ENCODE data around the gene SFXN5. TPM values are rescaled to one million over a fixed set of nuclear protein-coding genes. Genes with fewer than 3 reads are reported as not detected.

SFXN5 gene
- total RNA-seq, 1 donor from 2014 or later, result 11.1 TPM

GRCh38 chr2:72925328-72925943 lies 146.1 kb downstream of the SFXN5 start:
- DNase-seq (ENCODE audit: low read depth, low spot score), result no peak

- no peak for DNase-seq (ENCODE audit: low read depth, low spot score)
Measured at GRCh38 chr2:72924353-72925240, 146.9 kb downstream of the SFXN5 start.

GRCh38 chr2:72923833-72924352 lies 147.6 kb downstream of the SFXN5 start:
- DNase-seq (ENCODE audit: low read depth, low spot score), result no peak

- DNase-seq (ENCODE audit: low read depth, low spot score), result no peak
Measured at GRCh38 chr2:72921853-72922252, 149.7 kb downstream of the SFXN5 start.

GRCh38 chr2:72921088-72921851 lies 150.2 kb downstream of the SFXN5 start:
- no peak for DNase-seq (ENCODE audit: low read depth, low spot score)

- DNase-seq (ENCODE audit: low read depth, low spot score), result no peak
Measured at GRCh38 chr2:72920318-72921087, 151.0 kb downstream of the SFXN5 start.

GRCh38 chr2:72919414-72920317 lies 151.8 kb downstream of the SFXN5 start:
- DNase-seq (ENCODE audit: low read depth, low spot score), result no peak

GRCh38 chr2:72917877-72918553 lies 153.5 kb downstream of the SFXN5 start:
- no peak for DNase-seq (ENCODE audit: low read depth, low spot score)

GRCh38 chr2:72917138-72917876 lies 154.2 kb downstream of the SFXN5 start, which contains the start of gene EMX1:
Gene EMX1, plus strand, starts transcription at chr2:72917519. Its CDS starts 334 bp downstream, at chr2:72917853.
- DNase-seq (ENCODE audit: low read depth, low spot score), result no peak

GRCh38 chr2:72916743-72917137 lies 154.8 kb downstream of the SFXN5 start:
- no peak for DNase-seq (ENCODE audit: low read depth, low spot score)

- no peak for DNase-seq (ENCODE audit: low read depth, low spot score)
Measured at GRCh38 chr2:72915907-72916742, 155.4 kb downstream of the SFXN5 start.

- DNase-seq (ENCODE audit: low read depth, low spot score), result no peak
Measured at GRCh38 chr2:72915320-72915906, 156.1 kb downstream of the SFXN5 start.

- no peak for DNase-seq (ENCODE audit: low read depth, low spot score)
Measured at GRCh38 chr2:72914589-72915319, 156.8 kb downstream of the SFXN5 start.

GRCh38 chr2:72914206-72914559 lies 157.3 kb downstream of the SFXN5 start:
- DNase-seq (ENCODE audit: low read depth, low spot score), result no peak

GRCh38 chr2:72913486-72914205 lies 157.9 kb downstream of the SFXN5 start:
- DNase-seq (ENCODE audit: low read depth, low spot score), result no peak

- no peak for DNase-seq (ENCODE audit: low read depth, low spot score)
Measured at GRCh38 chr2:72911256-72911655, 160.3 kb downstream of the SFXN5 start.

Data from pulmonary artery endothelial cell (primary cell).